AG09309 (cell line): Measurements from ENCODE around the gene KDM1B.

ENCODE experiments used
- DNase-seq: peaks from one replicate; pipeline ENCODE4 v3.0.0-alpha.2; 2010; ENCODE audit warnings: low read depth
- H3K4me3 ChIP-seq: 2 replicates; pipeline ENCODE4 v1.5.1; 2011; ENCODE audit warnings: mild to moderate bottlenecking, low read depth, low read length, moderate library complexity; ENCODE audit not compliant: control insufficient read depth
- TF ChIP-seq, protein P1 (sequence below): IDR thresholded peaks from 2 replicates; pipeline ENCODE4 v1.5.1; 2011; ENCODE audit warnings: mild to moderate bottlenecking, low read depth, low read length, inconsistent platforms; ENCODE audit not compliant: insufficient read depth, control insufficient read depth; ENCODE audit errors: missing control alignments

The KDM1B gene

GRCh38 chr6:18249271-18249670, 94.0 kb downstream of the KDM1B start:
- no peak for DNase-seq
- H3K4me3 ChIP-seq, result no peak overlapping the region
- TF ChIP-seq, protein P1, sequence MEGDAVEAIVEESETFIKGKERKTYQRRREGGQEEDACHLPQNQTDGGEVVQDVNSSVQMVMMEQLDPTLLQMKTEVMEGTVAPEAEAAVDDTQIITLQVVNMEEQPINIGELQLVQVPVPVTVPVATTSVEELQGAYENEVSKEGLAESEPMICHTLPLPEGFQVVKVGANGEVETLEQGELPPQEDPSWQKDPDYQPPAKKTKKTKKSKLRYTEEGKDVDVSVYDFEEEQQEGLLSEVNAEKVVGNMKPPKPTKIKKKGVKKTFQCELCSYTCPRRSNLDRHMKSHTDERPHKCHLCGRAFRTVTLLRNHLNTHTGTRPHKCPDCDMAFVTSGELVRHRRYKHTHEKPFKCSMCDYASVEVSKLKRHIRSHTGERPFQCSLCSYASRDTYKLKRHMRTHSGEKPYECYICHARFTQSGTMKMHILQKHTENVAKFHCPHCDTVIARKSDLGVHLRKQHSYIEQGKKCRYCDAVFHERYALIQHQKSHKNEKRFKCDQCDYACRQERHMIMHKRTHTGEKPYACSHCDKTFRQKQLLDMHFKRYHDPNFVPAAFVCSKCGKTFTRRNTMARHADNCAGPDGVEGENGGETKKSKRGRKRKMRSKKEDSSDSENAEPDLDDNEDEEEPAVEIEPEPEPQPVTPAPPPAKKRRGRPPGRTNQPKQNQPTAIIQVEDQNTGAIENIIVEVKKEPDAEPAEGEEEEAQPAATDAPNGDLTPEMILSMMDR, result no peak

GRCh38 chr6:18253635-18254034, 98.4 kb downstream of the KDM1B start:
- H3K4me3 ChIP-seq, result no peak overlapping the region
- TF ChIP-seq, protein P1, result no peak
- no peak for DNase-seq

- no peak for DNase-seq
- H3K4me3 ChIP-seq, result no peak overlapping the region
- TF ChIP-seq, protein P1, result no peak
These were observed 99.6 kb downstream of the KDM1B start for GRCh38 chr6:18254793-18255192.

- TF ChIP-seq, protein P1, result no peak
- DNase-seq, result no peak
- H3K4me3 ChIP-seq, result no peak overlapping the region
These were observed 104.6 kb downstream of the KDM1B start for GRCh38 chr6:18259675-18260447.

DNA sequence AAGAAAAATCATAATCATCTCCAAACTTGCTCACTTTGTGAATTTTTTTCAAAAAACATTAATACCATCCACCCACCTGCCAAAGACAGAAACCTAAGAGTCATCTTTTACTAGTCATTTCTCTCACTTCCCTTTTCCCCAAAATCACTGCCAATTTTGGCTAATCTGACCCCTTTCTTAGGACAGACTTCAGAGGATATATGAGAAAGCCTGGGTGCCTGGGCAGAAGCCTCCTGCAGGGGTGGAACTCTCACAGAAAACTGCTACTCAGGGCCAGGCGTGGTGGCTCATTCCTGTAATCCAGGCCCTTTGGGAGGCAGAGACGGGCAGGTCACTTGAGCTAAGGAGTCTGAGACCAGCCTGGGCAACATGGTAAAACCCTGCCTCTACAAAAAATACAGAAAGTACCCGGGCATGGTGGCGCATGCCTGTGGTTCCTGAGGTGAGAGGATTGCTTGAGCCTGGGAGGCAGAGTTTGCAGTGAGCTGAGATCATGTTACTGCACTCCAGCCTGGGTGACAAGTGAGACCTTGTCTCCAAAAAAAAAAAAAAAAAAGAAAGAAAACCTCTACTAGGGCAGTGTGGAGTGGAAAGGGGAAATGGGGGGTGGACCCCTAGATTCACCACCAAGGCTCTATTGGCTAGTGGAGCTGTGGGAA, 105.4 kb downstream of the KDM1B start:
- TF ChIP-seq, protein P1, result no peak
- no peak overlapping the region for H3K4me3 ChIP-seq
- no peak for DNase-seq

DNA sequence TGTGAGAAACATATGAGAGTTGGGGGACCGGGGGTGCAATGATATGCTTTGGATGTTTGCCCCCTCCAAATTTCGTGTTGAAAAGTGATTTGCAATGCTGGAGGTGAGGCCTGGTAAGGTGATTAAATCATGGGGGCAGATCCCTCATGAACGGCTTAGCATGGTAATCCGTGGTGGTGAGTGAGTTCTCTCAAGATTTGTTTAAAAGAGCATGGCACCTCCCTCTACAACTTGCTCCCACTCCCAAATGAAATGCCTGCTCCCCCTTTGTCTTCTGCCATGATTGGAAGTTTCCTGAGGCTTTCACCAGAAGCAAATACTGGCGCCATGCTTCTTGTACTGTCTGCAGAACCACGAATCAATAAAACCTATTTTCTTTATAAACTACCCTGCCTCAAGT, 106.7 kb downstream of the KDM1B start:
- no peak overlapping the region for H3K4me3 ChIP-seq
- no peak for DNase-seq
- TF ChIP-seq, protein P1, result no peak
